Endothelial cell of umbilical vein (primary cell): Measurements from ENCODE around the gene FXYD6.

Experiments
- EZH2 ChIP-seq: IDR thresholded peaks from 2 replicates; pipeline ENCODE4 v1.6.1; 2012; ENCODE audit warnings: borderline replicate concordance, low read depth, mild to moderate bottlenecking, moderate library complexity, low read length, inconsistent platforms; ENCODE audit not compliant: severe bottlenecking
- GATA2 ChIP-seq: IDR thresholded peaks from 2 replicates; pipeline ENCODE4 v1.7.0; 2011; ENCODE audit warnings: low read depth, mild to moderate bottlenecking, moderate library complexity, mixed read lengths, low read length; ENCODE audit not compliant: insufficient read length, insufficient read depth
- JUN ChIP-seq: IDR thresholded peaks from 2 replicates; pipeline ENCODE4 v1.6.1; 2011; ENCODE audit warnings: borderline replicate concordance, low read depth; ENCODE audit not compliant: insufficient read length, insufficient read depth
- MYC ChIP-seq: IDR thresholded peaks from one replicate; pipeline ENCODE4 v1.6.1; 2011; ENCODE audit warnings: mild to moderate bottlenecking, low read depth, low read length
- POLR2A ChIP-seq: IDR thresholded peaks from 2 replicates; pipeline ENCODE4 v1.6.1; 2012; ENCODE audit warnings: low read depth, mild to moderate bottlenecking, control low read depth, low read length
- POLR2AphosphoS5 ChIP-seq: IDR thresholded peaks from 2 replicates; pipeline ENCODE4 v1.6.1; 2012; ENCODE audit warnings: low read depth, mild to moderate bottlenecking, control low read depth, low read length, moderate library complexity; ENCODE audit not compliant: insufficient read depth
- TF ChIP-seq, protein P1 (sequence below), 2 donors: IDR thresholded peaks; 1 replicate in 1 of 2; 2 replicates in 1 of 2; pipeline ENCODE4 v1.5.1; 2011; ENCODE audit warnings: low read length in 2 of 2, mild to moderate bottlenecking in 2 of 2, moderate library complexity in 2 of 2, control low read depth in 1 of 2, inconsistent platforms in 1 of 2, low read depth in 1 of 2; ENCODE audit not compliant: insufficient read depth in 1 of 2; ENCODE audit errors: extremely low read depth in 1 of 2

GRCh38 chr11:117914398-117914761 lies 37.9 kb upstream of the FXYD6 start:
- TF ChIP-seq, protein P1, sequence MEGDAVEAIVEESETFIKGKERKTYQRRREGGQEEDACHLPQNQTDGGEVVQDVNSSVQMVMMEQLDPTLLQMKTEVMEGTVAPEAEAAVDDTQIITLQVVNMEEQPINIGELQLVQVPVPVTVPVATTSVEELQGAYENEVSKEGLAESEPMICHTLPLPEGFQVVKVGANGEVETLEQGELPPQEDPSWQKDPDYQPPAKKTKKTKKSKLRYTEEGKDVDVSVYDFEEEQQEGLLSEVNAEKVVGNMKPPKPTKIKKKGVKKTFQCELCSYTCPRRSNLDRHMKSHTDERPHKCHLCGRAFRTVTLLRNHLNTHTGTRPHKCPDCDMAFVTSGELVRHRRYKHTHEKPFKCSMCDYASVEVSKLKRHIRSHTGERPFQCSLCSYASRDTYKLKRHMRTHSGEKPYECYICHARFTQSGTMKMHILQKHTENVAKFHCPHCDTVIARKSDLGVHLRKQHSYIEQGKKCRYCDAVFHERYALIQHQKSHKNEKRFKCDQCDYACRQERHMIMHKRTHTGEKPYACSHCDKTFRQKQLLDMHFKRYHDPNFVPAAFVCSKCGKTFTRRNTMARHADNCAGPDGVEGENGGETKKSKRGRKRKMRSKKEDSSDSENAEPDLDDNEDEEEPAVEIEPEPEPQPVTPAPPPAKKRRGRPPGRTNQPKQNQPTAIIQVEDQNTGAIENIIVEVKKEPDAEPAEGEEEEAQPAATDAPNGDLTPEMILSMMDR (IDR thresholded peaks at IDR 0.05; ENCODE audit: extremely low read depth in 1 of 2, insufficient read depth in 1 of 2, low read depth in 1 of 2, low read length in 2 of 2): no peak
- TF ChIP-seq MYC (no peak), POLR2A (no peak), EZH2 (no peak), GATA2 (no peak), POLR2AphosphoS5 (no peak), JUN (no peak)
